ENCODE data around the gene MUC5B.

The MUC5B gene

GRCh38 chr11:1193326-1194230 is 29.3 kb upstream of the MUC5B start:
- no peak for DNase-seq

- no peak for DNase-seq
Observed at GRCh38 chr11:1194231-1194976, 28.5 kb upstream of the MUC5B start.

GRCh38 chr11:1194977-1195681 is 27.7 kb upstream of the MUC5B start:
- no peak for DNase-seq

GRCh38 chr11:1195682-1196515 is 27.0 kb upstream of the MUC5B start:
- no peak for DNase-seq

- DNase-seq: no peak
Observed at GRCh38 chr11:1196516-1197391, 26.1 kb upstream of the MUC5B start.

- no peak for DNase-seq
Observed at GRCh38 chr11:1197431-1197885, 25.4 kb upstream of the MUC5B start.

GRCh38 chr11:1197886-1198560 is 24.8 kb upstream of the MUC5B start:
- no peak for DNase-seq

GRCh38 chr11:1198561-1199240 is 24.2 kb upstream of the MUC5B start:
- DNase-seq: no peak

GRCh38 chr11:1199241-1199750 is 23.6 kb upstream of the MUC5B start:
- no peak for DNase-seq

- no peak for DNase-seq
Observed at GRCh38 chr11:1199751-1200610, 22.9 kb upstream of the MUC5B start.

- no peak for DNase-seq
Observed at GRCh38 chr11:1200611-1201191, 22.2 kb upstream of the MUC5B start.

GRCh38 chr11:1201395-1202153 is 21.3 kb upstream of the MUC5B start:
- DNase-seq: no peak

GRCh38 chr11:1202154-1202775 is 20.6 kb upstream of the MUC5B start:
- DNase-seq: no peak

GRCh38 chr11:1202776-1203504 is 19.9 kb upstream of the MUC5B start:
- peak; percentile 80 for DNase-seq

GRCh38 chr11:1203505-1204271 is 19.2 kb upstream of the MUC5B start:
- no peak for DNase-seq

Measured in stimulated activated CD8-positive, alpha-beta memory T cell treated with anti-CD3 and anti-CD28 coated beads, Interleukin-4, amount 100 ng/mL, for 48 hours (primary cell).